RWPE1 (cell line): ENCODE data around the gene SAMD11.
"Not testable (repeated sequence)": the region's sequence is repeated elsewhere in the genome, so short reads cannot be mapped to it uniquely, and the experiment has no call there.

Experiments used
- CTCF ChIA-PET: fragments of 350-600 bp; sonication (Branson Sonifier 250); formaldehyde crosslinking; extraction: SDS; loops from one replicate; lab custom pipeline; 2021; lab: Yijun Ruan, JAX
- POLR2A ChIA-PET: fragments of 400-600 bp; formaldehyde crosslinking; extraction: SDS; loops from one replicate; lab custom pipeline; 2020; ENCODE audit warnings: antibody characterized with exemption; ENCODE audit not compliant: low non-redundant PET; lab: Yijun Ruan, JAX
- DNase-seq: peaks from one replicate; pipeline ENCODE4 v3.0.0; 2012; ENCODE audit warnings: low spot score
- H3K27ac ChIP-seq: fragments of 450-650 bp; 2 replicates; pipeline ENCODE4 v1.5.1; 2017
- TF ChIP-seq, protein P1 (sequence below): fragments of 450-650 bp; conservative IDR thresholded peaks from 2 replicates; pipeline ENCODE4 v1.5.1; 2017; ENCODE audit warnings: low read depth, mild to moderate bottlenecking

The SAMD11 gene

DNA sequence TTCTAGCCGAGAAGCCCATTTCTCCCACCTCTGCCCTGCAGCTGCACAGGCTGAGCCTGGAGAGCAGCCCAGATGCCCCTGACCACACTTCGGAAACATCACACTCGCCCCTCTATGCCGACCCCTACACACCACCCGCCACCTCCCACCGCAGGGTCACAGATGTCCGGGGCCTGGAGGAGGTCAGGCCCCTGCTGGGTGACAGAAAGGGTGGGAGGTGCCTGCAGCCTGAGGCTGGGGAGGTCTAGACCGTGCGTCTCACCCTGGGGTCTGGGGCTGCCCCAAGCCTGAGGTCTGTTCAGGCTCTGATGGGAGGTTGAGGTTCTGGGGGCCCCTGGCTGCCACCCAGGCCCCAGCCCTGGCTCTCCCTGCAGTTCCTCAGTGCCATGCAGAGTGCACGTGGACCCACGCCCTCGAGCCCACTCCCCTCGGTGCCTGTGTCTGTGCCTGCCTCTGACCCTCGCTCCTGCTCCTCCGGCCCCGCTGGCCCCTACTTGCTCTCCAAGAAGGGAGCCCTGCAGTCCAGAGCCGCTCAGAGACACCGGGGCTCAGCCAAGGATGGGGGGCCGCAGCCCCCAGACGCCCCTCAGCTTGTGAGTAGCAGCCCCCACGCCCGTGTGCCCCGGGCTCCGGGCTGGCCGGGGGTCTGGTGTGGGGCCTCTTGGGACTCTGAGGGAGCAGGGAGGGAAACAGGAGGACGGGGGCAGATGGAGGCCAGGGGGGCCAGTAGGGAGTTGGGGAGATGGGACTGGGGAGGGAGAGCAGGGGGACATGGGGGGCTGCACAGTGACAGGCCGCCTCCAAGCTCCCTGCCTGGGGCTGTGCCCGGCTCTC, 50.0 kb downstream of the SAMD11 start:
- H3K27ac ChIP-seq: no peak overlapping the region
- ChIA-PET POLR2A (no interaction called here), CTCF (no interaction called here)
- TF ChIP-seq, protein P1, sequence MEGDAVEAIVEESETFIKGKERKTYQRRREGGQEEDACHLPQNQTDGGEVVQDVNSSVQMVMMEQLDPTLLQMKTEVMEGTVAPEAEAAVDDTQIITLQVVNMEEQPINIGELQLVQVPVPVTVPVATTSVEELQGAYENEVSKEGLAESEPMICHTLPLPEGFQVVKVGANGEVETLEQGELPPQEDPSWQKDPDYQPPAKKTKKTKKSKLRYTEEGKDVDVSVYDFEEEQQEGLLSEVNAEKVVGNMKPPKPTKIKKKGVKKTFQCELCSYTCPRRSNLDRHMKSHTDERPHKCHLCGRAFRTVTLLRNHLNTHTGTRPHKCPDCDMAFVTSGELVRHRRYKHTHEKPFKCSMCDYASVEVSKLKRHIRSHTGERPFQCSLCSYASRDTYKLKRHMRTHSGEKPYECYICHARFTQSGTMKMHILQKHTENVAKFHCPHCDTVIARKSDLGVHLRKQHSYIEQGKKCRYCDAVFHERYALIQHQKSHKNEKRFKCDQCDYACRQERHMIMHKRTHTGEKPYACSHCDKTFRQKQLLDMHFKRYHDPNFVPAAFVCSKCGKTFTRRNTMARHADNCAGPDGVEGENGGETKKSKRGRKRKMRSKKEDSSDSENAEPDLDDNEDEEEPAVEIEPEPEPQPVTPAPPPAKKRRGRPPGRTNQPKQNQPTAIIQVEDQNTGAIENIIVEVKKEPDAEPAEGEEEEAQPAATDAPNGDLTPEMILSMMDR: no peak
- no peak for DNase-seq

DNA sequence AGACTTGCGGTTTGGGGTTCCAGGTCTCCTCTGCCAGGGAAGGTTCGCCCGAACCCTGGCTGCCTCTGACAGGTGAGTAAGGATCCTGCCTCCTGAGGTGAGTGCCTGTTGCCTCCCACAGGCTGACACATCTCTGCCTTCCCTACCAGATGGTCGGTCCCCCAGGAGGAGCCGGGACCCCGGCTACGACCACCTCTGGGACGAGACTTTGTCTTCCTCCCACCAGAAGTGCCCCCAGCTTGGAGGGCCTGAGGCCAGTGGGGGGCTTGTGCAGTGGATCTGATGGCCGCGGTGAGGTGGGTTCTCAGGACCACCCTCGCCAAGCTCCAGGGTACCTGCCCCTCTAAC, 50.5 kb downstream of the SAMD11 start:
- POLR2A ChIA-PET: no interaction called here
- no peak for DNase-seq
- H3K27ac ChIP-seq: no peak overlapping the region
- TF ChIP-seq, protein P1: no peak
- CTCF ChIA-PET: no interaction called here

DNA sequence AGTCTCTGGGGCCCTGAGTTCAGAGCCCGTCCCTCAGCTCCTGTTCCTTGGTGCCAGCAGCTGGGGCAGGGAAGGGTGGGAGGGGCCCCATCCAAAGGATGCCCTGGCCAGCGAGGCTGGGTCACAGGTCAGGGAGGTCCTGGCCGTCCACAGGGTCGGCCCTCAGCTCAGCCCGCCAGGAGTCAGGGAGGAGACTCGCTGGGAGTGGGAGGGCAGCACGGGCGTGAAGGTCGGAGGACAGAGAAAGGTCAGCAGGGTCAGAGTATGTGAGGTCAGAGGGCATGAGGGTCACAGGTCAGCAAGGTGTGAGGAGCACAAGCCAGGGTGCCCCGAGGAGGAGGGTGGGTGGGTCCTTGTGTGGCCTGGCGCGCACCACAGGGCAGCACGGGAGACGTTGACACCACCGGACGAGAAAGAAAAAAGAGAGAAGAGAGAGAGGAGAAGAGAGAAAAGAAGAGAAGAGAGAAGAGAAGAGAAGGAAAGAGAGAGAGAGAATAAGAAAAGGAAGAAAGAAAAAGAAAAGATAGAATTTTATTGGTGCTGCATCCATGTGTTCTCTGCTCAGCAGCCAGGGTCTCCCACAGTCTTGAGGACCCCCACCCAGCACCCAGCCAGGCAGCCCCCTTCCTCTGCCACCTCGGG, 51.1 kb downstream of the SAMD11 start:
- ChIA-PET POLR2A (no interaction called here), CTCF (interaction anchor here (1.3 to 1.8 kb wide), 2 partner anchors 69 to 105 kb away, joined by 5 to 9 read pairs; no protein-coding TSS in a partner anchor)
- no peak overlapping the region for H3K27ac ChIP-seq
- TF ChIP-seq, protein P1: no peak
- no peak for DNase-seq

DNA sequence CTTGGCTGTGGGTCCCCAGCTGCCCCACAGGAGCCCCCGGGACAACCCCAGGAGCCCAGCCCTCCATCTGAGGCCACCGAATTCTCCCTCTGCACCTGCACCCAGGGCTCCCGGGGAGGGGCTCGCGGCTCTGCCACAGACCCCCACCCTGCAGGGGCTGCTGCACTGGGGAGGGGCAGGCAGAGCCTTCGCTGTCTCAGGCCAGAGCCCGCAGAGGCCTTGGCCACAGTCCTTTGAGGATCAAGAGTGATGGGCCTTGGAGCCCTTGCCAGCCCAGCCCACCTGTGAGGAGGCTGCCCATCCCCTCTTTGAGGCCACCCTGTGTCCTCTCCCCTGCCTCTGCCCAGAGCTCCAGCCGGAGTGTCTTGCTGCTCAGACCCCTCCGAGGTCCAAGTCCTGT, 51.6 kb downstream of the SAMD11 start:
- no peak for DNase-seq
- peak overlapping the region; percentile 81 for H3K27ac ChIP-seq
- TF ChIP-seq, protein P1: no peak
- ChIA-PET POLR2A (no interaction called here), CTCF (interaction anchor here (1.0 to 1.8 kb wide), 3 partner anchors 14 to 106 kb away, joined by 3 to 9 read pairs (median 5); no protein-coding TSS in a partner anchor)

DNA sequence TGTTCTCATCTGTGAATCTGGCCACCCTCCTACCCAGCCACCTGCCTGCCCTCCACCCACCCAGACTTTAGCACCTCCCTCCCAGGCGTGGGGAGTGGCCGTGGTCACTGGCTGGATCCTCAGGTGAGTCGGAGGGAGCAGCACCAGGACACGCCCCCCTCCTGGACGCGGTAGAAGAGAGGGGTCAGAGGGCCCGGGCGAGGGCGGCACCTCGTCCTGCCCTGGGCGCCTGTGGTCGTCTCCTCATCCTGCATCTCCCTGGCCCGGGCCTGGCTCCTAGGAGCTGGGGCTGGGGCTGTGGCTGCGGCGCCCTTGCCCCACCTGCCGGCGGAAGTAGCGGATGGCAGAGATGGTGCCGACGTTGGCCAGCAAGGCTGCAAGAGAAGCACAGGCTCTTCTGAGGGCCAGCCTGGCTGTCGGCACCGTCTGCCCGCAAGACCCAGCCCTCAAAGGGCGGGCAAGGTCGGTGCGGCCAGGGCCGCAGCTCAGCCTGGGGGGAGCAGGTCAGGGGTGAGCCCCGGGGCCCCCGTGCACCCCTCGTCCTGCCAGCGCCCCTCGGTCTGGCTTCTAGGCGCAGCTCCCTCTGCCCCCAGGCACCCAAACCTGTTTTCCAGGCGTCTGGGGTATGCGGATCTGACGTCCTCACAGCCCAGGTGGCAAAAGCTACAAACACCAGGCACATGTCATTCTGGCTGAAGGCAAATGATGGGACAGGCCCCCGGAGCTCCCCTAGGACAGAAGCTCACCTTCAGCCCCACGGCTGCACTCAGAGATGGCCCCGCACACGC, 52.4 kb downstream of the SAMD11 start:
- ChIA-PET CTCF (interaction anchor here (0.6 to 1.8 kb wide), 10 partner anchors 15 to 337 kb away, joined by 3 to 9 read pairs (median 4); partner anchors contain the start of gene NOC2L), POLR2A (interaction anchor here (0.9 kb wide), 1 partner anchor 9 kb away, joined by 6 read pairs; the partner anchor contains the start of gene PLEKHN1)
- TF ChIP-seq, protein P1: peak; percentile 82
- peak overlapping the region; percentile 81 for H3K27ac ChIP-seq
- peak; percentile 77 for DNase-seq

DNA sequence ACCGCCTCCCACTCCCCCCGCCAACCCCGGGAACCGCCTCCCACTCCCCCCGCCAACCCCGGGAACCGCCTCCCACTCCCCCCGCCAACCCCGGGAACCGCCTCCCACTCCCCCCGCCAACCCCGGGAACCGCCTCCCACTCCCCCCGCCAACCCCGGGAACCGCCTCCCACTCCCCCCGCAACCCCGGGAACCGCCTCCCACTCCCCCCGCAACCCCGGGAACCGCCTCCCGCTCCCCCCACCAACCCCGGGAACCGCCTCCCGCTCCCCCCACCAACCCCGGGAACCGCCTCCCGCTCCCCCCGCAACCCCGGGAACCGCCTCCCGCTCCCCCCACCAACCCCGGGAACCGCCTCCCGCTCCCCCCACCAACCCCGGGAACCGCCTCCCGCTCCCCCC, 53.1 kb downstream of the SAMD11 start:
- not testable (repeated sequence) for H3K27ac ChIP-seq, DNase-seq
- CTCF ChIA-PET: interaction anchor here (0.6 to 1.8 kb wide), 4 partner anchors 18 to 274 kb away, joined by 3 to 9 read pairs (median 4); partner anchors contain the start of gene NOC2L
- POLR2A ChIA-PET: interaction anchor here (0.9 kb wide), 1 partner anchor 10 kb away, joined by 6 read pairs; the partner anchor contains the start of gene PLEKHN1
